ENCODE results near the gene CTTN. TPM values are rescaled to one million over a fixed set of nuclear protein-coding genes. Genes with fewer than 3 reads are reported as not detected.
A peak's percentile ranks its signal among the peaks of the same experiment; 100 is the strongest.

CTTN gene
- total and polyA plus RNA-seq, 9 of the 15 experiments (the other 6 are each of a cell fraction or from before 2014, with no cell fraction given) = 9.9 to 158 (median 99.7) TPM

DNA sequence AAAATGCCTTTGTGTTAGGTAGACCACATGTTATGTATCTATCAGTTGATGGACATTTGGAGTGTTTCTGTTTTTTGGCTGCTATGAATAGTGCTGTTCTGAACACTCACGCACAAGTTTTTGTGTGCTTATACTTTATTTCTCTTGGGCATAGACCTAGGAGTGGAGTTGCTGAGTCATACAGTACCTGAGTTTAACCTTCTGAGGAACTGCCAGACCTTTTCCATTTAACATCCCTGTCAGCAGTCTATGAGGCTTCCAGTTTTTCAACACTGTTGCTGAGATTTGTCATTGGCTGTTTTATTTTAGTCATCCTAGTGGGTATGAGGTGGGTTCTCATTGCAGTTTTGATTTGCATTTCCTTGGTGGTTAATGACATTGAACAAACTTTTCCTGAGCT, 4.4 kb downstream of the CTTN start (continued):
- TF ChIP-seq, protein P1, sequence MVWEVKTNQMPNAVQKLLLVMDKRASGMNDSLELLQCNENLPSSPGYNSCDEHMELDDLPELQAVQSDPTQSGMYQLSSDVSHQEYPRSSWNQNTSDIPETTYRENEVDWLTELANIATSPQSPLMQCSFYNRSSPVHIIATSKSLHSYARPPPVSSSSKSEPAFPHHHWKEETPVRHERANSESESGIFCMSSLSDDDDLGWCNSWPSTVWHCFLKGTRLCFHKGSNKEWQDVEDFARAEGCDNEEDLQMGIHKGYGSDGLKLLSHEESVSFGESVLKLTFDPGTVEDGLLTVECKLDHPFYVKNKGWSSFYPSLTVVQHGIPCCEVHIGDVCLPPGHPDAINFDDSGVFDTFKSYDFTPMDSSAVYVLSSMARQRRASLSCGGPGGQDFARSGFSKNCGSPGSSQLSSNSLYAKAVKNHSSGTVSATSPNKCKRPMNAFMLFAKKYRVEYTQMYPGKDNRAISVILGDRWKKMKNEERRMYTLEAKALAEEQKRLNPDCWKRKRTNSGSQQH (CRISPR knock-in tag; IDR thresholded peaks at IDR 0.05) = no peak
- peak; percentile 55 for TF ChIP-seq ZNF316 (IDR thresholded peaks at IDR 0.05)
- TF ChIP-seq HNRNPH1 (optimal IDR thresholded peaks at IDR 0.05; ENCODE audit: low read depth, low read length) = no peak
- TF ChIP-seq MLX (CRISPR knock-in tag; conservative IDR thresholded peaks at IDR 0.05) = no peak
- TF ChIP-seq MECOM (CRISPR knock-in tag; IDR thresholded peaks at IDR 0.05) = no peak
- TF ChIP-seq BHLHE40 (IDR thresholded peaks at IDR 0.05; ENCODE audit: low read length) = no peak
- no peak for TF ChIP-seq CEBPB (tag; IDR thresholded peaks at IDR 0.05)
- no peak for TF ChIP-seq EZH2 (IDR thresholded peaks at IDR 0.05; ENCODE audit: borderline replicate concordance, low read depth, low read length)
- TF ChIP-seq CEBPG (CRISPR knock-in tag; IDR thresholded peaks at IDR 0.05) = no peak
- TF ChIP-seq CEBPG (tag; conservative IDR thresholded peaks at IDR 0.05 in 1 of 2, IDR thresholded peaks at IDR 0.05 in 1 of 2) = no peak
- TF ChIP-seq, protein P2, sequence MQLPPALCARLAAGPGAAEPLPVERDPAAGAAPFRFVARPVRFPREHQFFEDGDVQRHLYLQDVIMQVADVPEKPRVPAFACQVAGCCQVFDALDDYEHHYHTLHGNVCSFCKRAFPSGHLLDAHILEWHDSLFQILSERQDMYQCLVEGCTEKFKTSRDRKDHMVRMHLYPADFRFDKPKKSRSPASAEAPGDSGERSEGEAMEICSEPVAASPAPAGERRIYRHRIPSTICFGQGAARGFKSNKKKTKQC (CRISPR knock-in tag; IDR thresholded peaks at IDR 0.05) = no peak
- no peak for TF ChIP-seq E2F6 (IDR thresholded peaks at IDR 0.05; ENCODE audit: borderline replicate concordance in 1 of 2, extremely low read depth in 1 of 2, insufficient read depth in 1 of 2, insufficient read length in 1 of 2, low read depth in 1 of 2, low read length in 1 of 2, poor library complexity in 1 of 2, severe bottlenecking in 1 of 2)
- no peak for TF ChIP-seq MTA2 (IDR thresholded peaks at IDR 0.05; ENCODE audit: low read depth)
- TF ChIP-seq ZNF695 (CRISPR knock-in tag; IDR thresholded peaks at IDR 0.05) = no peak
- no peak for TF ChIP-seq ETV6 (IDR thresholded peaks at IDR 0.05; ENCODE audit: borderline replicate concordance in 1 of 2, low read depth in 2 of 2, low read length in 1 of 2)
- no peak for TF ChIP-seq ETV6 (CRISPR knock-in tag; IDR thresholded peaks at IDR 0.05; ENCODE audit: borderline replicate concordance)
- TF ChIP-seq IRF9 (tag; IDR thresholded peaks at IDR 0.05) = no peak
- TF ChIP-seq WHSC1 (IDR thresholded peaks at IDR 0.05; ENCODE audit: low read length) = no peak

All from K562 (cell line).